A673 (cell line): ENCODE data around the gene CAMKK2. TPM values are rescaled to one million over a fixed set of nuclear protein-coding genes. Genes with fewer than 3 reads are reported as not detected.
"Not testable (repeated sequence)": the region's sequence is repeated elsewhere in the genome, so short reads cannot be mapped to it uniquely, and the experiment has no call there.

ENCODE experiments used
- BruUV-seq: library from RNA; stranded (reverse); fragments of 400-500 nt; replicated peaks from 2 replicates; lab custom pipeline; 2021; lab: Mats Ljungman, UMichigan
- CTCF ChIA-PET: fragments of 300-600 bp; sonication (Branson Sonifier 250); formaldehyde crosslinking; loops from one replicate; lab custom pipeline; 2022; ENCODE audit warnings: antibody characterized with exemption; lab: Charles Lee
- POLR2A ChIA-PET: fragments of 300-600 bp; sonication (Branson Sonifier 250); formaldehyde crosslinking; loops from one replicate; lab custom pipeline; 2022; ENCODE audit warnings: antibody characterized with exemption; ENCODE audit not compliant: low non-redundant PET; lab: Charles Lee
- DNase-seq: peaks from one replicate; pipeline ENCODE4 v3.0.0-alpha.2; 2015; ENCODE audit warnings: low spot score
- H3K27ac ChIP-seq: fragments of 200-600 bp; sonication (generic); 2 replicates; pipeline ENCODE4 v1.5.1; 2016; ENCODE audit warnings: mixed run types, low read depth, mild to moderate bottlenecking, mixed read lengths, antibody characterized with exemption, low read length; ENCODE audit not compliant: poor library complexity, severe bottlenecking
- H3K27me3 ChIP-seq: fragments of 200-600 bp; sonication (generic); replicated peaks from 2 replicates; pipeline ENCODE4 v1.6.1; 2017; ENCODE audit warnings: mixed run types, low read depth, mild to moderate bottlenecking, mixed read lengths, antibody characterized with exemption, low read length; ENCODE audit not compliant: insufficient read depth, poor library complexity
- H3K36me3 ChIP-seq: fragments of 200-600 bp; sonication (generic); 2 replicates; pipeline ENCODE4 v1.6.1; 2016; ENCODE audit warnings: mixed run types, mild to moderate bottlenecking, mixed read lengths, antibody characterized with exemption, low read length; ENCODE audit not compliant: insufficient read depth, poor library complexity, severe bottlenecking
- H3K4me1 ChIP-seq: fragments of 200-600 bp; sonication (generic); 2 replicates; pipeline ENCODE4 v1.6.1; 2017; ENCODE audit warnings: mixed run types, mild to moderate bottlenecking, mixed read lengths, antibody characterized with exemption, low read length; ENCODE audit not compliant: insufficient read depth, poor library complexity, severe bottlenecking
- H3K4me3 ChIP-seq: fragments of 200-600 bp; sonication (generic); 2 replicates; pipeline ENCODE4 v1.5.1; 2016; ENCODE audit warnings: low read depth, mixed run types, mild to moderate bottlenecking, mixed read lengths, low read length; ENCODE audit not compliant: poor library complexity, severe bottlenecking
- H3K9me3 ChIP-seq: fragments of 200-600 bp; sonication (generic); 2 replicates; pipeline ENCODE4 v1.6.1; 2016; ENCODE audit warnings: mixed run types, low read depth, mild to moderate bottlenecking, mixed read lengths, antibody characterized with exemption, low read length; ENCODE audit not compliant: poor library complexity, severe bottlenecking
- EZH2 ChIP-seq: fragments of 200-600 bp; sonication (generic); IDR thresholded peaks from 2 replicates; pipeline ENCODE4 v1.6.1; 2017; ENCODE audit warnings: borderline replicate concordance, low read depth, mild to moderate bottlenecking, mixed read lengths, antibody characterized with exemption, low read length; ENCODE audit not compliant: poor library complexity, severe bottlenecking
- intact Hi-C: fragments of 100-400 bp; cut with micrococcal nuclease; formaldehyde crosslinking; loops from one replicate; pipeline ENCODE4 v1.10.0; 2022; ENCODE audit not compliant: unreplicated experiment
- total RNA-seq: library from RNA; stranded (reverse); gene quantifications from 2 replicates; pipeline ENCODE4 v1.2.3, GENCODE V29; 2021
- TF ChIP-seq, protein P1 (sequence below): fragments of 300-800, 200-600 bp; sonication (generic); conservative IDR thresholded peaks from 2 replicates; pipeline ENCODE4 v1.5.1; 2017; ENCODE audit warnings: low read depth, mild to moderate bottlenecking, antibody characterized with exemption, low read length, moderate library complexity, mixed read lengths

Gene CAMKK2
- total RNA-seq, 1 experiment from 2014 or later: 33.0 TPM

DNA sequence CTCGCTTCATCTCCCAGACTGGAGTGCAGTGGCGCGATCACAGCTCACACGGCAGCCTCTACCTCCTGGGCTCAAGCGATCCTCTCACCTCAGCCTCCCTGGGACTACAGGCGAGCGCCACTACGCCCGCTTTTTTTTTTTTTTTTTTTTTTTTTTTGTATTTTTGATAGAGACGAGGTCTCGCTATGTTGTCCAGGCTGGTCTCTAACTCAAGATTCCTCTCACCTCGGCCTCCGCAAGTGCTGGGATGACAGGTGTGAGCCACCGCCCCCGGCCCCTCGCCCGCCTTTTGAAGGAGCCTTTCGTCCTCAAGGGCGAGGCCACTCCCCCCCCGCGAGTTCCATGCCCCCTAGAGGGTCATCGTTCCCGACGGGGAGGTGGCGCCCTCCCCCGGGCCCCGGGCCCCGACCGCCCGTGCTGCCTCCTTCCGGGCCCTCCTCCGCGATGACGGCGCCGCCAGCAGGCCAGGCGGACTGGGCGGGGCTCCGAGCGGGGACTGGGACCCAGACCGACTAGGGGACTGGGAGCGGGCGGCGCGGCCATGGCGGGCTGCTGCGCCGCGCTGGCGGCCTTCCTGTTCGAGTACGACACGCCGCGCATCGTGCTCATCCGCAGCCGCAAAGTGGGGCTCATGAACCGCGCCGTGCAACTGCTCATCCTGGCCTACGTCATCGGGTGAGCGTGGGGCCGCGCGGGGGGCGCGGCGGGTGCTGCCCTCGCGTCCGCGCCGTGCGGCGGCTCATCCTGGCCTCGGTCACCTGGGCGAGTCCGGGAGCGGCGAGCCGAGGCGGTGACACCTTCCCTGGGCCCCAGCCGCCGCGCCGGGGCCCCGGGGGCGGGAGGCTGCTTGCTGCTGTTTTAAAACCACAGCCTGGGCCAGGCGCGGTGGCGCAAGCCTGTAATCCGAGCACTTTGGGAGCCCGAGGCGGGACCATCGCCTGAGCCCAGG is 86.6 kb downstream of the CAMKK2 start, which contains the start of gene P2RX4:
P2RX4 (plus strand) TSS at position 506 of the 949 bp plus-strand sequence; CDS start at position 542, 36 bp downstream.
- CTCF ChIA-PET: no interaction called here
- Histone ChIP-seq H3K9me3 (no peaks in the 10 kb centered on the region), H3K4me3 (peak within 1 kb of the TSS; percentile 72), H3K27ac (peak within 1 kb of the TSS; percentile 87), H3K27me3 (no peaks in the 10 kb centered on the region), H3K4me1 (no peaks in the 10 kb centered on the region), H3K36me3 (no peaks in the 10 kb centered on the region)
- TF ChIP-seq, protein P1, sequence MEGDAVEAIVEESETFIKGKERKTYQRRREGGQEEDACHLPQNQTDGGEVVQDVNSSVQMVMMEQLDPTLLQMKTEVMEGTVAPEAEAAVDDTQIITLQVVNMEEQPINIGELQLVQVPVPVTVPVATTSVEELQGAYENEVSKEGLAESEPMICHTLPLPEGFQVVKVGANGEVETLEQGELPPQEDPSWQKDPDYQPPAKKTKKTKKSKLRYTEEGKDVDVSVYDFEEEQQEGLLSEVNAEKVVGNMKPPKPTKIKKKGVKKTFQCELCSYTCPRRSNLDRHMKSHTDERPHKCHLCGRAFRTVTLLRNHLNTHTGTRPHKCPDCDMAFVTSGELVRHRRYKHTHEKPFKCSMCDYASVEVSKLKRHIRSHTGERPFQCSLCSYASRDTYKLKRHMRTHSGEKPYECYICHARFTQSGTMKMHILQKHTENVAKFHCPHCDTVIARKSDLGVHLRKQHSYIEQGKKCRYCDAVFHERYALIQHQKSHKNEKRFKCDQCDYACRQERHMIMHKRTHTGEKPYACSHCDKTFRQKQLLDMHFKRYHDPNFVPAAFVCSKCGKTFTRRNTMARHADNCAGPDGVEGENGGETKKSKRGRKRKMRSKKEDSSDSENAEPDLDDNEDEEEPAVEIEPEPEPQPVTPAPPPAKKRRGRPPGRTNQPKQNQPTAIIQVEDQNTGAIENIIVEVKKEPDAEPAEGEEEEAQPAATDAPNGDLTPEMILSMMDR: peak; percentile 46
- no peak for TF ChIP-seq EZH2
- POLR2A ChIA-PET: no interaction called here
- DNase-seq: peak; percentile 88
- intact Hi-C loops: no loop called here
- no TSS peak for BruUV-seq

- H3K27ac ChIP-seq: no peak overlapping the region
- TF ChIP-seq EZH2: no peak
- TF ChIP-seq, protein P1: no peak
- DNase-seq: no peak
- intact Hi-C loops: no loop called here
- ChIA-PET POLR2A (no interaction called here), CTCF (no interaction called here)
- no peaks in the 10 kb centered on the region for H3K4me1 ChIP-seq
- no peaks in the 10 kb centered on the region for H3K36me3 ChIP-seq
- no TSS peak for BruUV-seq
- H3K9me3 ChIP-seq: no peaks in the 10 kb centered on the region
- no peaks in the 10 kb centered on the region for H3K27me3 ChIP-seq
- peak overlapping the region; percentile 72 for H3K4me3 ChIP-seq
Observed at GRCh38 chr12:121209221-121209620, 87.3 kb downstream of the CAMKK2 start.

DNA sequence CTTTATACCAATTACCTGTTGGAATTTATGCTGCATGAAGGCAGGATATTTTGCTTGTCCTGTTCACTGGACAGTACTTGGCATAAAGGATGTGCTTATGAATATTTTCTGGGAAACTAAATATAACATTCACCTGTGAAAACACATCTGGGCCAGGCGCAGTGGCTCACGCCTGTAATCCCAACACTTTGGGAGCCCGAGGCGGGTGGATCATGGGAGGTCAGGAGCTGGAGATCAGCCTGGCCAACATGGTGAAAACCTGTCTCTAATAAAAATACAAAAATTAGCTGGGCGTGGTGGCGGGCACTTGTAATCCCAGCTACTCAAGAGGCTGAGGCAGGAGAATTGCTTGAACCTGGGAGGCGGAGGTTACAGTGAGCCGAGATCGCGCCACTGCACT is 87.9 kb downstream of the CAMKK2 start:
- H3K27me3 ChIP-seq, intact Hi-C loops, H3K4me3 ChIP-seq, H3K27ac ChIP-seq, CTCF ChIA-PET, BruUV-seq, H3K9me3 ChIP-seq, H3K36me3 ChIP-seq, POLR2A ChIA-PET, DNase-seq, H3K4me1 ChIP-seq: not testable (repeated sequence)
